Measurements from ENCODE around the gene SOX5.

DNA sequence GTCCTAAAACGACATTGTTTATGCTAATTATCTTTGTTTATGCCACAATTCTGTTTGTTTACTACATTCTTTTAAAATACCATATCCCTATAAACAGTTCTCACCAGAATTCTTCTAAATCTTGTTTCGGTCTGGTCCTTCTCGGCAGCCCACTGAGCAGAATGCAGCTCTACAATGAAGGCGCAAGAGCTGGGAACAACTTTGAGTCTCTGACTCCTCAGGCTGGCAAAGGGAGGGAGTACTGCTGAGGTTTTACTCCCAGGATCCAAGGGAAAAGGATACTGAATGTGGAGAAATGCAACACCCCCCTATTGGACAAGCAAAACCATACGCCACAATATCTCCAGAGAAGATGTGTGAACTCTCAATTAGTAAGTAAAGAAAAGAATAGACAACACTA lies 5.4 kb downstream of the SOX5 start:
- TF ChIP-seq EZH2 (IDR thresholded peaks at IDR 0.05; ENCODE audit: low read length, missing control alignments), result no peak
- no peak for TF ChIP-seq CTCF (conservative IDR thresholded peaks at IDR 0.05 in 1 of 2, IDR thresholded peaks at IDR 0.05 in 1 of 2; ENCODE audit: low read depth in 1 of 2, low read length in 2 of 2)
